OCI-LY1 (cell line): ENCODE data around the gene EIF5A.
A peak's percentile ranks its signal among the peaks of the same experiment; 100 is the strongest.

Source experiments
- H2AFZ ChIP-seq: fragments of 200-600 bp; sonication (generic), shearing (Covaris generic); 2 replicates; pipeline ENCODE4 v1.6.0; 2014; ENCODE audit warnings: antibody characterized with exemption, mild to moderate bottlenecking, low read length
- H3F3A ChIP-seq: fragments of 200-600 bp; sonication (generic), shearing (Covaris generic); 2 replicates; pipeline ENCODE4 v1.6.0; 2014; ENCODE audit warnings: mild to moderate bottlenecking, antibody characterized with exemption, low read length, moderate library complexity; ENCODE audit not compliant: insufficient read depth
- H3K27ac ChIP-seq: fragments of 200-600 bp; sonication (generic); 2 replicates; pipeline ENCODE4 v1.5.1; 2014; ENCODE audit warnings: low read length, mixed run types, mild to moderate bottlenecking, low read depth; ENCODE audit not compliant: poor library complexity, severe bottlenecking
- H3K27me3 ChIP-seq: fragments of 200-600 bp; sonication (generic); 2 replicates; pipeline ENCODE4 v1.6.0; 2014; ENCODE audit warnings: antibody characterized with exemption, mild to moderate bottlenecking, low read length, moderate library complexity; ENCODE audit not compliant: insufficient read depth
- H3K36me3 ChIP-seq: fragments of 200-600 bp; sonication (generic); 2 replicates; pipeline ENCODE4 v1.6.1; 2014; ENCODE audit warnings: mild to moderate bottlenecking, antibody characterized with exemption, low read length, moderate library complexity, mixed read lengths; ENCODE audit not compliant: insufficient read depth
- H3K4me1 ChIP-seq: fragments of 200-600 bp; sonication (generic); 2 replicates; pipeline ENCODE4 v1.5.1; 2014; ENCODE audit warnings: mild to moderate bottlenecking, low read length, moderate library complexity; ENCODE audit not compliant: insufficient read depth, severe bottlenecking
- H3K4me2 ChIP-seq: fragments of 200-600 bp; sonication (generic), shearing (Covaris generic); 2 replicates; pipeline ENCODE4 v1.6.1; 2014; ENCODE audit warnings: low read length
- H3K4me3 ChIP-seq: fragments of 200-600 bp; sonication (generic); 2 replicates; pipeline ENCODE4 v1.5.1; 2014; ENCODE audit warnings: low read length, low read depth, mild to moderate bottlenecking, mixed read lengths; ENCODE audit not compliant: poor library complexity, severe bottlenecking
- H3K79me2 ChIP-seq: fragments of 200-600 bp; shearing (Covaris generic); 2 replicates; pipeline ENCODE4 v1.6.1; 2016; ENCODE audit warnings: mixed run types, low read length, mixed read lengths; ENCODE audit not compliant: insufficient read depth
- H3K9ac ChIP-seq: fragments of 200-600 bp; sonication (generic), shearing (Covaris generic); 2 replicates; pipeline ENCODE4 v1.6.1; 2014; ENCODE audit warnings: mild to moderate bottlenecking, low read length, mixed read lengths
- H3K9me2 ChIP-seq: fragments of 200-600 bp; sonication (generic), shearing (Covaris generic); 2 replicates; pipeline ENCODE4 v1.6.1; 2014; ENCODE audit warnings: low read depth, mild to moderate bottlenecking, low read length, mixed read lengths
- H3K9me3 ChIP-seq: fragments of 200-600 bp; shearing (Covaris generic); 2 replicates; pipeline ENCODE4 v1.6.1; 2014; ENCODE audit warnings: low read length, mixed read lengths
- H4K20me1 ChIP-seq: fragments of 200-600 bp; sonication (generic), shearing (Covaris generic); 2 replicates; pipeline ENCODE4 v1.6.0; 2016; ENCODE audit warnings: mild to moderate bottlenecking, low read length; ENCODE audit not compliant: insufficient read depth
- EZH2 ChIP-seq: fragments of 200-600 bp; sonication (generic), shearing (Covaris generic); IDR thresholded peaks from 2 replicates; pipeline ENCODE4 v1.8.0; 2017; ENCODE audit warnings: borderline replicate concordance, mixed run types, mild to moderate bottlenecking, antibody characterized with exemption, low read length, moderate library complexity, mixed read lengths
- TF ChIP-seq, protein P1 (sequence below): fragments of 200-600 bp; sonication (generic), shearing (Covaris generic); IDR thresholded peaks from 2 replicates; pipeline ENCODE4 v1.5.1; 2017; ENCODE audit warnings: mild to moderate bottlenecking, antibody characterized with exemption, low read length, moderate library complexity, mixed read lengths

EIF5A gene

GRCh38 chr17:7266784-7267183 is 40.6 kb upstream of the EIF5A start:
- TF ChIP-seq, protein P1, sequence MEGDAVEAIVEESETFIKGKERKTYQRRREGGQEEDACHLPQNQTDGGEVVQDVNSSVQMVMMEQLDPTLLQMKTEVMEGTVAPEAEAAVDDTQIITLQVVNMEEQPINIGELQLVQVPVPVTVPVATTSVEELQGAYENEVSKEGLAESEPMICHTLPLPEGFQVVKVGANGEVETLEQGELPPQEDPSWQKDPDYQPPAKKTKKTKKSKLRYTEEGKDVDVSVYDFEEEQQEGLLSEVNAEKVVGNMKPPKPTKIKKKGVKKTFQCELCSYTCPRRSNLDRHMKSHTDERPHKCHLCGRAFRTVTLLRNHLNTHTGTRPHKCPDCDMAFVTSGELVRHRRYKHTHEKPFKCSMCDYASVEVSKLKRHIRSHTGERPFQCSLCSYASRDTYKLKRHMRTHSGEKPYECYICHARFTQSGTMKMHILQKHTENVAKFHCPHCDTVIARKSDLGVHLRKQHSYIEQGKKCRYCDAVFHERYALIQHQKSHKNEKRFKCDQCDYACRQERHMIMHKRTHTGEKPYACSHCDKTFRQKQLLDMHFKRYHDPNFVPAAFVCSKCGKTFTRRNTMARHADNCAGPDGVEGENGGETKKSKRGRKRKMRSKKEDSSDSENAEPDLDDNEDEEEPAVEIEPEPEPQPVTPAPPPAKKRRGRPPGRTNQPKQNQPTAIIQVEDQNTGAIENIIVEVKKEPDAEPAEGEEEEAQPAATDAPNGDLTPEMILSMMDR: no peak
- TF ChIP-seq EZH2: no peak
- Histone ChIP-seq H3K79me2 (no peaks in the 10 kb centered on the region), H3K9me3 (no peaks in the 10 kb centered on the region), H3K4me3 (no peak overlapping the region), H3K4me1 (peaks cover 7% of the 10 kb centered on the region), H3K36me3 (no peaks in the 10 kb centered on the region), H3K9ac (no peak overlapping the region), H3K27me3 (peaks cover 6% of the 10 kb centered on the region; the same call in 1 of the 2 replicates), H3K9me2 (no peaks in the 10 kb centered on the region), H3F3A (no peaks in the 10 kb centered on the region), H3K27ac (no peak overlapping the region), H2AFZ (no peak overlapping the region), H3K4me2 (no peak overlapping the region), H4K20me1 (no peaks in the 10 kb centered on the region)

- no peak overlapping the region for H3K4me2 ChIP-seq
Measured at GRCh38 chr17:7279448-7279847, 28.0 kb upstream of the EIF5A start.

GRCh38 chr17:7280519-7281073 is 26.8 kb upstream of the EIF5A start:
- peak overlapping the region; percentile 53 for H3K4me3 ChIP-seq
- H3K27ac ChIP-seq: no peak overlapping the region
- H3K79me2 ChIP-seq: no peaks in the 10 kb centered on the region
- H3K27me3 ChIP-seq: 0 out of 2 replicates have a peak, but pooled peaks cover under 1% of the 10 kb centered on the region
- H3K36me3 ChIP-seq: no peaks in the 10 kb centered on the region
- TF ChIP-seq, protein P1: peak; percentile 92
- no peak for TF ChIP-seq EZH2
- no peaks in the 10 kb centered on the region for H4K20me1 ChIP-seq
- H3K4me2 ChIP-seq: peak overlapping the region; percentile 80
- peak overlapping the region; percentile 28; the same call in 1 of the 2 replicates for H3K9ac ChIP-seq
- peaks cover 15% of the 10 kb centered on the region for H3K4me1 ChIP-seq
- no peak overlapping the region for H2AFZ ChIP-seq
- no peaks in the 10 kb centered on the region for H3K9me2 ChIP-seq
- no peaks in the 10 kb centered on the region for H3K9me3 ChIP-seq
- H3F3A ChIP-seq: no peaks in the 10 kb centered on the region

More at GRCh38 chr17:7279448-7279847, 28.0 kb upstream of the EIF5A start:
- Histone ChIP-seq H4K20me1 (no peaks in the 10 kb centered on the region), H3K27me3 (no peaks in the 10 kb centered on the region), H3K4me3 (no peak overlapping the region), H3K36me3 (no peaks in the 10 kb centered on the region), H3K9me2 (no peaks in the 10 kb centered on the region), H3K4me1 (peaks cover 15% of the 10 kb centered on the region), H3K9ac (no peak overlapping the region), H3F3A (no peaks in the 10 kb centered on the region), H3K9me3 (no peaks in the 10 kb centered on the region), H3K79me2 (no peaks in the 10 kb centered on the region), H2AFZ (no peak overlapping the region), H3K27ac (no peak overlapping the region)
- TF ChIP-seq, protein P1: no peak
- TF ChIP-seq EZH2: no peak
